WTC11 (cell line): ENCODE results near the gene INSM2. TPM values are rescaled to one million over a fixed set of nuclear protein-coding genes. Genes with fewer than 3 reads are reported as not detected.

ENCODE experiments used
- ATAC-seq: fragments of 200-7000 bp; cut with Tn5 transposase; 2 replicates; pipeline ENCODE4 v1.10.0; 2021; ENCODE audit warnings: mild to moderate bottlenecking, moderate library complexity
- CTCF ChIA-PET: fragments of 300-600 bp; sonication (Branson Sonifier 250); formaldehyde crosslinking; loops from one replicate; lab custom pipeline; 2021; ENCODE audit warnings: antibody characterized with exemption; lab: Charles Lee
- POLR2A ChIA-PET: fragments of 350-600 bp; sonication (Branson Sonifier 250); formaldehyde crosslinking; loops from one replicate; lab custom pipeline; 2021; ENCODE audit warnings: antibody characterized with exemption; lab: Charles Lee
- DNase-seq: peaks from one replicate; pipeline ENCODE4 v3.0.0; 2021; ENCODE audit warnings: low spot score
- H3K27ac Mint-ChIP-seq: 2 replicates; pipeline ENCODE4 v1.8.0; 2021; ENCODE audit warnings: mixed read lengths
- H3K27me3 Mint-ChIP-seq: 2 replicates; pipeline ENCODE4 v1.8.0; 2021; ENCODE audit warnings: low read depth, mild to moderate bottlenecking, moderate library complexity, mixed read lengths
- H3K36me3 Mint-ChIP-seq: 2 replicates; pipeline ENCODE4 v1.8.0; 2021; ENCODE audit warnings: mixed read lengths
- H3K4me1 Mint-ChIP-seq: 2 replicates; pipeline ENCODE4 v1.8.0; 2022; ENCODE audit warnings: mixed read lengths
- H3K4me3 Mint-ChIP-seq: 2 replicates; pipeline ENCODE4 v1.8.0; 2021; ENCODE audit warnings: mild to moderate bottlenecking, moderate library complexity, mixed read lengths
- H3K9me3 Mint-ChIP-seq: 2 replicates; pipeline ENCODE4 v1.8.0; 2021; ENCODE audit warnings: mixed read lengths
- AFF4 ChIP-seq: sonication (generic); formaldehyde crosslinking; IDR thresholded peaks from 2 replicates; pipeline ENCODE4 v1.8.1; 2023; ENCODE audit warnings: mild to moderate bottlenecking, missing genetic modification reagents, borderline replicate concordance
- ATF2 ChIP-seq: sonication (generic); formaldehyde crosslinking; IDR thresholded peaks from 2 replicates; pipeline ENCODE4 v1.8.1; 2022; ENCODE audit warnings: low read depth, missing genetic modification reagents, borderline replicate concordance
- EMX1 ChIP-seq: fragments of 250-450 bp; sonication (Bioruptor Pico); IDR thresholded peaks from 2 replicates; pipeline ENCODE4 v1.8.0; 2021; ENCODE audit warnings: mild to moderate bottlenecking
- ESRRA ChIP-seq: sonication (generic); formaldehyde crosslinking; IDR thresholded peaks from 2 replicates; pipeline ENCODE4 v1.8.1; 2022; ENCODE audit warnings: mild to moderate bottlenecking, missing genetic modification reagents, borderline replicate concordance
- GRHL2 ChIP-seq: fragments of 250-450 bp; sonication (Bioruptor Pico); IDR thresholded peaks from 2 replicates; pipeline ENCODE4 v1.8.0; 2022; ENCODE audit warnings: mild to moderate bottlenecking, moderate library complexity; ENCODE audit not compliant: insufficient replicate concordance, severe bottlenecking
- GTF2I ChIP-seq: fragments of 250-450 bp; sonication (Bioruptor Pico); conservative IDR thresholded peaks from 2 replicates; pipeline ENCODE4 v1.4.0; 2021; ENCODE audit warnings: mild to moderate bottlenecking
- KAT7 ChIP-seq: sonication (generic); formaldehyde crosslinking; IDR thresholded peaks from 2 replicates; pipeline ENCODE4 v1.8.1; 2023; ENCODE audit warnings: missing genetic modification reagents, mild to moderate bottlenecking, borderline replicate concordance
- MAX ChIP-seq: sonication (generic); formaldehyde crosslinking; IDR thresholded peaks from 2 replicates; pipeline ENCODE4 v1.8.0; 2022; ENCODE audit warnings: mild to moderate bottlenecking, missing genetic modification reagents
- MLX ChIP-seq: sonication (generic); formaldehyde crosslinking; IDR thresholded peaks from 2 replicates; pipeline ENCODE4 v1.8.1; 2023; ENCODE audit warnings: mild to moderate bottlenecking, missing genetic modification reagents, moderate library complexity
- MXD4 ChIP-seq: fragments of 250-450 bp; sonication (Bioruptor Pico); IDR thresholded peaks from 2 replicates; pipeline ENCODE4 v1.8.0; 2021; ENCODE audit warnings: mild to moderate bottlenecking, moderate library complexity, borderline replicate concordance
- MYBL2 ChIP-seq: sonication (generic); formaldehyde crosslinking; IDR thresholded peaks from 2 replicates; pipeline ENCODE4 v1.8.1; 2023; ENCODE audit warnings: mild to moderate bottlenecking, moderate library complexity, missing genetic modification reagents
- NFE2L1 ChIP-seq: sonication (generic); formaldehyde crosslinking; IDR thresholded peaks from 2 replicates; pipeline ENCODE4 v1.8.1; 2023; ENCODE audit warnings: missing genetic modification reagents
- NFYB ChIP-seq: sonication (generic); formaldehyde crosslinking; conservative IDR thresholded peaks from 2 replicates; pipeline ENCODE4 v1.8.0; 2022; ENCODE audit warnings: low read depth, missing genetic modification reagents
- PRRX2 ChIP-seq: fragments of 250-450 bp; sonication (Bioruptor Pico); IDR thresholded peaks from 2 replicates; pipeline ENCODE4 v1.8.0; 2021; ENCODE audit warnings: mild to moderate bottlenecking
- SMAD4 ChIP-seq: sonication (generic); formaldehyde crosslinking; IDR thresholded peaks from 2 replicates; pipeline ENCODE4 v1.8.0; 2022; ENCODE audit warnings: mild to moderate bottlenecking, missing genetic modification reagents
- TCF7 ChIP-seq: sonication (generic); formaldehyde crosslinking; IDR thresholded peaks from 2 replicates; pipeline ENCODE4 v1.8.0; 2022; ENCODE audit warnings: mild to moderate bottlenecking, low read depth, missing genetic modification reagents, moderate library complexity
- TP53 ChIP-seq: sonication (generic); formaldehyde crosslinking; IDR thresholded peaks from 2 replicates; pipeline ENCODE4 v1.8.1; 2023; ENCODE audit warnings: mild to moderate bottlenecking, missing genetic modification reagents
- USF1 ChIP-seq: sonication (generic); formaldehyde crosslinking; IDR thresholded peaks from 2 replicates; pipeline ENCODE4 v1.8.0; 2022; ENCODE audit warnings: mild to moderate bottlenecking, missing genetic modification reagents
- USF2 ChIP-seq: sonication (generic); formaldehyde crosslinking; IDR thresholded peaks from 2 replicates; pipeline ENCODE4 v1.8.1; 2023; ENCODE audit warnings: mild to moderate bottlenecking, missing genetic modification reagents, moderate library complexity
- ZBTB43 ChIP-seq: sonication (generic); formaldehyde crosslinking; IDR thresholded peaks from 2 replicates; pipeline ENCODE4 v1.8.1; 2023; ENCODE audit warnings: mild to moderate bottlenecking, missing genetic modification reagents
- ZSCAN18 ChIP-seq: fragments of 250-450 bp; sonication (Bioruptor Pico); IDR thresholded peaks from 2 replicates; pipeline ENCODE4 v2.1.2; 2022; ENCODE audit warnings: mild to moderate bottlenecking, moderate library complexity
- total RNA-seq: library from RNA; stranded (reverse); gene quantifications from 3 replicates; pipeline ENCODE4 v1.2.3, GENCODE V29; 2021

INSM2 gene
- total RNA-seq, 1 experiment from 2014 or later: 0.07 TPM

- ATAC-seq (peak; percentile 13), DNase-seq (no peak)
- Mint-ChIP-seq H3K9me3 (no peaks in the 10 kb centered on the region), H3K4me3 (peak overlapping the region; percentile 70), H3K36me3 (no peaks in the 10 kb centered on the region), H3K27ac (no peak overlapping the region), H3K4me1 (peaks cover 11% of the 10 kb centered on the region), H3K27me3 (peaks cover 84% of the 10 kb centered on the region)
- no peak for TF ChIP-seq AFF4 (CRISPR knock-in tag)
- TF ChIP-seq EMX1: no peak
- no peak for TF ChIP-seq ESRRA (CRISPR knock-in tag)
- TF ChIP-seq MLX (CRISPR knock-in tag): no peak
- TF ChIP-seq SMAD4: no peak
- TF ChIP-seq ATF2 (CRISPR knock-in tag): no peak
- no peak for TF ChIP-seq GTF2I
- no peak for TF ChIP-seq MAX (CRISPR knock-in tag)
- no peak for TF ChIP-seq KAT7 (CRISPR knock-in tag)
- no peak for TF ChIP-seq TP53 (CRISPR knock-in tag)
- no peak for TF ChIP-seq MXD4
- TF ChIP-seq MYBL2 (CRISPR knock-in tag): no peak
- ChIA-PET POLR2A (interaction anchor here (0.8 to 1.2 kb wide), 2 partner anchors 23 to 292 kb away, joined by 3 to 4 read pairs; partner anchors contain the start of gene BRMS1L), CTCF (interaction anchor here (0.7 to 2.2 kb wide), 8 partner anchors 12 to 536 kb away, joined by 3 to 15 read pairs (median 3); partner anchors contain the start of gene BRMS1L)
Measured at GRCh38 chr14:35534208-35534872, 376 bp downstream of the INSM2 start.

- peaks cover 78% of the 10 kb centered on the region for H3K27me3 Mint-ChIP-seq
- H3K36me3 Mint-ChIP-seq: no peaks in the 10 kb centered on the region
- peak overlapping the region; percentile 64 for H3K4me3 Mint-ChIP-seq
- POLR2A ChIA-PET: interaction anchor here (0.5 kb wide), 1 partner anchor 721 kb away, joined by 3 read pairs; no protein-coding TSS in a partner anchor
- peaks cover 11% of the 10 kb centered on the region for H3K4me1 Mint-ChIP-seq
- H3K27ac Mint-ChIP-seq: no peak overlapping the region
- ATAC-seq (peak; percentile 72), DNase-seq (peak; percentile 88)
- CTCF ChIA-PET: interaction anchor here (0.7 to 2.2 kb wide), 5 partner anchors 31 to 291 kb away, joined by 3 to 7 read pairs (median 3); partner anchors contain the start of gene BRMS1L
- no peaks in the 10 kb centered on the region for H3K9me3 Mint-ChIP-seq
- TF ChIP-seq USF2 (CRISPR knock-in tag) (peak; percentile 77), MLX (CRISPR knock-in tag) (peak; percentile 99), PRRX2 (CRISPR knock-in tag) (peak; percentile 95), ZBTB43 (CRISPR knock-in tag) (peak; percentile 99), GRHL2 (CRISPR knock-in tag) (no peak), ZSCAN18 (CRISPR knock-in tag) (peak; percentile 96), TCF7 (CRISPR knock-in tag) (peak; percentile 100), MXD4 (peak; percentile 94; the same call in 1 of the 2 replicates), NFE2L1 (CRISPR knock-in tag) (peak; percentile 99), EMX1 (peak; percentile 86), NFYB (CRISPR knock-in tag) (peak; percentile 82), USF1 (CRISPR knock-in tag) (peak; percentile 95), ESRRA (CRISPR knock-in tag) (peak; percentile 100)
Measured at GRCh38 chr14:35534873-35535482, 1.0 kb downstream of the INSM2 start.
